Activated CD4-positive, alpha-beta T cell treated with anti-CD3 and anti-CD28 coated beads for 1 hour (primary cell): ENCODE data around the gene TUB.

ENCODE experiments used
- DNase-seq: peaks from one replicate; pipeline ENCODE4 v3.0.0-alpha.2; 2020

The TUB gene

DNA sequence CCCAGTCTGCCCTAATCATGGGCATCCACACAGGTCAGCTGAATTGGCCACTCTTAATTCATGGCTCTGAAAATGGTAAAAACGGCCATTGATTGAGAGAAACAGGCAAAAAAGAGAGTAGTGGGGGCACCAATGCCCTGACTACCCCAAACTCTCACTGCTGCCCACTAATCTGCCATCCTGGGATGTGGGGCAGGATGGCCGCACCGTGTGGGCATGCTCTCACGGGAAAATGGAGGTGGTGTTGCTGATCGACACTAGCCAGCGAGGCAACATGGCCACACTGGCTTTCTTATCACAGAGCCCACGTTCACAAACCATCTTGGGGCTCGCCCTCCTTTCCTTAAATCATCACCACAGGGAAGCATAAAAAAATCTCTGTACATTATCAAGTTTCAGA lies 11.2 kb upstream of the TUB start:
- no peak for DNase-seq

DNA sequence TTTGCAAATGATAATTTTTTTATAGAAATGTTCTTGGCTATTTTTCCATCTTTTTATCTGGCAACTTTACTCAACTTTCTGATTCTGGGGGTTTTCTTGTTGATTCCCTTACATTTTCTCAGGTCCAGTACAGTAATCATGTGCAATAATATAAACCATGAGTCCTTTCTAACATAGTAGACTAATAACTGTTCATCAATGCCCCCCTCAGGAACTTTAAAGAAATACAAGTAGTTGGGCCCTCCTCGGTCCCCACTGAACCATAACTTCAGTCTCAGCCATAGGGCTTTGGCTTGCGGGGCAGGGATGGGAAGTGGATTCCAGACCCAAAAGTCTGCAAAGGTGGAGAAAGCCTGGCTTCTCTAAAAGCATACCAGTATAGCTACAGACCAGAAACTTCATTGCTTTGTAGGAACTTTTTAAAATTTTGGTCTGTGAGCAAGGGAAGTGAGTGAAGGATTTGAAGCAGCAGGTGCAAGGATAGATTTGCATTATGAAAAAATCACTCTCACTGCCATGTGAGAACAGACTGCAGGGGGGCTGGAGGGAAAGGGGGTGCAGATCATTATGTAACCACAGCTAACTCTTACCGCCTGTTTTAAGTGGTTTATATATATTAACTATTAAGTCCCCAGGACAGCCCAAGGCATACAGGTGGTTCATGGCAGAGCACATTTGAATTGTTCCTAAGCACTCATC lies 10.4 kb upstream of the TUB start:
- no peak for DNase-seq

DNA sequence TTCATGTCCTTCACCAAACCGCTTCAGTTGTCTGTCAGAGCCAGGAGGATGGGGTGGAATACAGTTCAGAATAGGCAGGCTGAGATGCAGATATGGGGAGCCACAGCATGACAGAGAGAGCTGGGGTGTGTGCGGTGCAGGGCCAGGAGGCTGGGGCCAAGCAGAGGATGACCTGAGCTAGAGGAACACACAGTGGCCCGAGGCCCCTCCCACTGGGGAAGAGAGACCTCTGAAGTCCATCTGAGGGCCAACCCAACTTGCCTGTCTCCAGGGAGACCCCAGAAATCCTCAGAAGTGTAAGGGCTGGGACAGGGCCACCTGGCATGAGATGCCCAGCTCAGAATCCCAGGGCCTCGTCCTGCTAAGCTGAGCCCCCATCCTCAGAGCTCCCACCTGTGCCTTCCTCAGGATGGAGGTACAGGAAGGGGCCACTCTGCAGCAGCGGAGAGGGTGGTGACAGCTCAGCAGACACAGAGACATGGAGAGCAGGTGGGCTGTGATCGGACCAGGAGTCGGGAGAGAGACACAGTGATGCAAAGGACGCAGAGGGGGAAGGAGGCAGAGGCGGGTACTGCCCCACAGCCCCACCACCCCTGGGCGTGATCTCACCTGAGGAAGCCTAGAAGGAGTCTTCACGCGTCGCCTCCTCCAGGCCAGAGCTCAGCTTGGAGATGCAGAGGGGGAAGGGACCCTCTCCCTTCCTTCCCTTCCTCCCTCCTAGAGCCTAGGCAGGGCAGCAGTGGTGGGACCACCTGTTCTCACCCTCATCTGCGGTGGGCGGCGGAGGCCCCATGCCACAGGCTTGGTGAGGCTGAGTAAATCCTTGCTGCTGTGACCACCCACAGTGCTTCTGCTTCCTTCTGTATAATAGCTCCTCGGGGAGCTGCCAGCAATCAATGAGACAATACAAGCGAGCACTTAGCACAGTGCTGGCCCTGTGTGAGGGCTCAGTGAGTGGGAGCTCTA lies 9.1 kb upstream of the TUB start:
- DNase-seq, result no peak

DNA sequence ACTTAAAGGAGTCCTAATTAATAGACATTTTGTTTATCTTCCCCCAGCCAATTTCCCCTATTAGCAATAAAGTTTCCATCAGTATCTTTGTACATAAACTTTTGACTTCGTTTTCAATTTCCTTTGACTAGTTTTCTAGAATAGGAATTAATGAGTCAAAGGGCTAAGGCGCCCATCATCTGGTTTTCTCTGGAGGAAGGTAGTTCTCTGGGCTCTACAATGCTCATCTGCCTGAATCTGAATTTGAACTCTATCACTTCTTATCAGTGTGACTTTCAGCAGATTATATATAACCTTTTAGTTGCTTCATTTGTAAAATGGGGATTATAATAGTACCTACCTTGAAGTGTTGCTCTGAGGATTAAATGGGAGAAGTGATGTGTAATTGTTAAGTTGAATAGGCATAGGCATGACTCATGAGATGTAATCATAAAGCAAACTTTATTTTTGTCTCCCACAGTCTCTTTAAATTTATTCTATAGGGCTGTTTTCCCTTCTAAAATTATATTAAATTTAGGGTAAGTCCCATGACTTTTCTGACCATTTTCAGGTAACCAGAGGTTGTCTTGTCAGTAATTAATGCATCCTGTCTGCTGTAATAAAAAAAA lies 5.8 kb upstream of the TUB start:
- DNase-seq, result no peak

DNA sequence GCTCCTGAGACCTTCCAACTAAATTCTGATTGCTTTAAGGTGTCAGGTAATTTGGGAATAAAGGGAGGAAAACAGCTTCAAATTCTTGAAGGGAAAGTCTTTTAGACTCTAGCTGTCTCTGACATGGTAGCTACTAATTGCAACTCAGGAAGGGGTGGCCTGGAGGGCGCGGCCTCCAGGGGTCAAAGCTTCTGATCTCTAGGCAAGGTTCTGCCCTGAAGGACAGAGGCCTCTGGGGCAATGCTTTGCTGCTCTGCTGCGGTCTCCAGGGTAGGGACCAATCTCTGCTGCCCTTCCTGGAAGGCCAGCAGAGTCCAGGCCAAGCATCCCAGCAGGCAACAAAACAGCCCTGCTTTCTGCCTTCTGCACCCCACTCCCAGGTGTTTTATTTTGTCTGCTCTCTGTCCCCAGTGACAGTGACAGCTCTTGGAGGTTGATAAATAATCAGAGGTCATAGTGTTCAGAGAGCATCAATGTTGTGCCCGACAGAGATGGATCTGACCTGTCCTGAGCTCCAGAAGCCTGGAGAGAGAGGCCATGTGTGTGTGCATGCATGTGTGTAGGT lies 1.8 kb upstream of the TUB start:
- no peak for DNase-seq

DNA sequence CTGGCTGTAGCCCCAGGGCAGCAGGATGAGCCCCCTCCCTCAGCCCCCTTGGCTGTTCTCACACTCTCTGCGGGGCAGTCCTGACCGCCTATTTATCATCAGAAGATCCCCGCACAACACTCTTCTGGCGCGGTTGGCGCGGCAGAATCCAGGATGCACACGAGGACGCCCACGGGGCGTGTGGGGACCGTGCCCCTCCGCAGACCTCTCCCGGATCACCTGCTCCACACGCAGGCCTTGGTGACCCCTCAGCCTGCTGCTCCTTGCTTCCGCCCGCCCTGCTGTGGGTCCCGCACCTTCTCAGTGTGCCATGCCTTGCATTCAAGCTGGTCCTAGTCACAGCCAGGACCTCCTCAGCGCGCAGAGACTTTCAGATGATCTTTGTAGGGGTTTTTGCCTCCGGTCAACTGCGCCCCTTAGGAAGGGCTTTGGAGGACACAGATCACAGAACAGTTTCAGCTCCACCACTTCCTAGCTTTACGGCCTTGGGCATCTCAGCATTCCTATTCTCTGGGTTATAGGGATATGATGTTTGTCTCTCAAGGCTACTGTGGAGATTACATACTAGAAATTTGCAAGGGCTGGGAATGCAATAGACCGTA lies 841 bp upstream of the TUB start:
- DNase-seq, result no peak

DNA sequence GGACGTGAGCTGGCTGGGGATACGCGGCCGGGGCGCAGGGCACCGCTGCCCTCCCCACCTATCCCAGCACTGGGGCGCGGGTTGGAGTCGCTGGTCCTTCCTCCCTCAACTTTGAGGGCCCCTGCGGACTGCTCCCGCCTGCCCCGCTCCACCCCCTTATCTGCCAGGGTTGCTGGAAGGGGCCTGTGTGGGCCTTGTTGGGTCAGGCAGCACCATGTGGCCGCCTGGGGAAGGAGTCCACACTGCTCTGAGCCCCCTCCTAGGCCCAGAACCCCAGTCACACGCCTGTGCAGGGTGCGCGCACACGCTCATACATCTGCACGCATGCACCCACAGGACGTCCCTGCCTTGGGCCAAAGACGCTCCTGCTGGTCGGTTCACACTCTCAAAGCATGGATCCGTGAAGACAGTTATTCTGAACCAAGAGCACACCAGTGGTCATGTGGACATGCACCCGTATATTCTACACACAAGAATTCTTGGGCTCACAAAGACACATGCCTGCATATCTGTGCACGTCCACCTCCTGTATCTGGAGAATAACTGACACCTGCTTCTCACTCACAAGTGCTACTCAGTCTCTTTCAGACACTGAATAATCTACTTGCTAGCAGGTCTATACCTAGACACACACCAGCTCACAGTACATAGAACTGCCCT lies 710 bp downstream of the TUB start:
- no peak for DNase-seq

DNA sequence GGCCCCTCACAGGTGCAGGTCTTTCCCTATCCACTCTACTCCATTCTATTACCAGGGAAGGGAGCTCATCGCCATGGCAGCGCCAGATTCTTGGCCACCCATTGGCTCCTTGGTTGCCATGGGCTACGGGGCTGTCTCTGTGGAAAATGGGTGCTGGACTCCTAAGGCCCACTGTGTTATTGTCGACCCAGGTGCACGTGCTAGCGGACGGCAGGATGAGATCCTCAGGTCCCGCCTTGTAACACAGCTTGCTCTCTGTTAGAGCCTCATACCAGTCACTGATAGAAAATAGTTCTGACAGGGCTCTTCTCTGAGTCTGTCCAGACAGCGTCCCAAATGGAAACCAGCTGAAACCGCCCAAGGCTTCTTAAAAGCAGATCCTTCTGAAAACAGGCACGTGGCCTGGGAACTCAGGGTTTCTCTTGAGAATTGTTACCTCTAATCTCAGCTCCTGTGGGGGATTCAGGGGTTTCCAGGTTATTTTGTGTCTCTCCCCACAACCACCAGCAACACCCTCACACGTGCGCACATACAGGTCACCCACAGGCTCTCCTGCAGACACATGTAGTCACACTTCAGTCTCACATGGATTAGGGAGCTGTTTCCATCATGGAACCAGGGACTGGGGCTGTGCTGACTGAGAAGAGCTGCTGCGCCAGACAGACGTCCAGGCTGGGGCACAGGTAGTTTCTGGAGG lies 1.5 kb downstream of the TUB start:
- DNase-seq, result no peak

DNA sequence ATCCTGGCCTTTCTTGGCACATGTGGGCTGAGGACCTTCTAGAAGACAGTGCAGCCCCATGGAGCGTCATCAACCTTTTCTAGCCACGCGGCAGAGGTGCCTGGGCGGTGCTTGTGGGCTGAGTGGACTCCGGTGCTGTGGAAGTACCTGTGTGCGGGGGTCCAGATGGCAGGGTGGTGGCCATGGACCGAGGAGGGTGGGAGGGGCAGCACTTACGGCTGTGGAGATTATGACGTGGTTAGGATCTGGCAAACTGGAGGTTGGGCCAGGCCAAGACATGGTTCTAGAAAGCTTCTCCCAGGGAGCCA lies 2.0 kb downstream of the TUB start:
- no peak for DNase-seq

DNA sequence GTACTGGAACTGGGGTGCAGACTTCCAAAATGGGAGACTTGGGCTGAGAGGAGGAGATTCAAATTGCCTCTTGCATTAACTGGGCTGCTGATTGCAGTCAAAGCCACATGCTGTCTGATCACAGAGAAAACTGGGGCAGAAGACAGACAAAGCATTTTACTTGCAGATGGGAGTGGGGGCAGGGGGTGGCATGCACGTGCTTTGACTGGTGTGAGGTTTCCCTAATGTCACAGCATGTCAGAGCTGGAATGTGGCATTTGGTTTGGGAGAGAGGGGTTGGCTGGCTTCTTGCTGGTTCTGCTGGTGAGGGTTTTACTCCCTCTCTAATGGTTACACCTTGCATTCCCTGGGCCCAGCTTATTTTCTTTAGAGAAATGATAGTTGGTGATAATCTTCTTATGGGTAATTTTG lies 2.9 kb downstream of the TUB start:
- no peak for DNase-seq

DNA sequence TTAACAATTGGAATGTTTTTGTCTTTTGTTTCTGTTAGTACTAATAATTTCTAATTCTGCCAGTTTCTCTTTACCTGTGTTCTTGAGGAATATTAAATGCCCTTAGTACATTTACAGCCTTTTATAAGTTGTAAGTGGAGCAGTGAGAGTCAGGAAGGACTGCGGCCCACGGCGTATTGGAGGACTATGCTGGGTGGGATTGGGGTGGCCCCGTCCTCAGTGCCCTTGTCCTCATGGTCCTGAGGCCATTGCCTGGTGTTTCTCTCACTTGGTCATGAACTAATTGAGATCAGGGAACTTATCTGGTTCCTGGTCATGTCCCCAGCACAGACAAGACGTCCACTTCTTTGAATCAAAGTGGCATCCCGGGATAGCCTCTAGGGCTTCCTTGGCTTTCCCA lies 3.3 kb downstream of the TUB start:
- DNase-seq, result no peak

DNA sequence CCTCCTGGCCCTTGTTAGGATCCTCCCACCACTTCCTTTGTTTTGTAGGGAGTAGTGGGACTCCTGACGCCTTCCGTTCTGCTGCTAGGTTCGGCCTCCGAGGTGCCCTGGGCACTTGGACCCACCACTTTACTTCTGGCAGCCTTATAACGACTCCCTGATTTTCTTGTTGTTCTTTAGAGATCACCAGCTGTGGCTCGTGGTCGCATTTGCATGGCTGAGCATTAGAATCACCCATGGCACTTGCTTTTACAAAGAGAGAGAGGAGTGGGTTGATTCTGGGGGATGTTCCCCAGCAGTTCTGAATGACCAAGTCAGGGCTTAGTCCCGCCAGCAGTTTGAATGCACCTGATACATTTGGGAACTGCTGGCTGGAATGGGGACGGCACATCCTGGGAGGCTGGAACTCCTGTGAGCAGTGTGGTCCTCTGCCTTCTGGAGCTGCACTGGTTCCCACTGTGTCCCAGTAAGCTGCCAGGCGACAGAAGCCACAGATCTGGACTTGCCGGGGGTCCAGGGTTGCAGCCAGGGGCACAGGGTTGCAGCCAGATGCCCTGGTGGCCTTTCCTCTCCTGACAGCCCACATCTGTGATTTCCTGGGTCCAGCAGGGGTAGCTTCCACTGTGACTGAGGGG lies 4.1 kb downstream of the TUB start:
- no peak for DNase-seq

DNA sequence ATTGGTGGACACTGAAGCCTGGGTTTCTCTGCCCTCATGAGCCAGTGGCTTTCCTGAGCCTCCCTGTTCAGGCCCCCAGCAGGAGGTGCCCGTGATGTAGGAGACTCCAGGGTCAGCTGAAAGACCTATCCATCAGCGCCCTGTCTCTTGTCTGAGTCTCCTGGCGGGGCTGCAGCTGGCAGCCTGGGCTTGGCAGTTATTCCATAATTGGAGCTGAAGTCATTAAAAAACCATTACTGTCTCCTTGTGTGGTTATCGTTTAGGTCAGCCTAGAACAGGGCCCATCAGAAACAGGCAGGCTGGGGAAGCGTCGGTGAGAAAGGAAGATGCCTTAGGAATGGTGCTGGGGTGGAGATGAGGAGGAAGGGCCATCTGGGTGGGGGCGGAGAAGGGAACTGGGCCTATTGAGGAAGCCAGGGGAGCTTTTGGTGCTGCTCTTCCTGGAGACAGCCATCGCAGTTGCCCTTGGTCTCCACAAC lies 5.0 kb downstream of the TUB start:
- DNase-seq, result no peak

DNA sequence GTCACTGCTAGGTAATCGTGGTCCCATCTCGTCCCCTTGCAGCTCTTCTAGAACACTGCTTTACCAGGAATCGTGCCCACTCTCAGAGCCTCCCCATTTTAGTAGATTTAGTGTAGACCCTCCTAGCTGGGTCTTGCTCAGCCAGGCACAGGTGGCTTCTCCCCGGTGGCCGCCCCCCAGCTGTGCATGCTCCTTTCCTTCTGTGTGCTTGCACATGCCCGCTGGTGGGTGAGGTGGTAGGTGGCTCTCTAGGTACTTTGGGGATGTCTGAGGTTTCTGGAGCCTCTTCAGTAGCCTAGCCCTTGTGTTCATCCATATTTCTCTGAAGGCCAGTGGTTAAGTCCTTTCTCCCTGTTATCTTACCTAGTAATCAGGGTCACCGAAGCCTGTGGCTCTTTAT lies 5.6 kb downstream of the TUB start:
- no peak for DNase-seq

DNA sequence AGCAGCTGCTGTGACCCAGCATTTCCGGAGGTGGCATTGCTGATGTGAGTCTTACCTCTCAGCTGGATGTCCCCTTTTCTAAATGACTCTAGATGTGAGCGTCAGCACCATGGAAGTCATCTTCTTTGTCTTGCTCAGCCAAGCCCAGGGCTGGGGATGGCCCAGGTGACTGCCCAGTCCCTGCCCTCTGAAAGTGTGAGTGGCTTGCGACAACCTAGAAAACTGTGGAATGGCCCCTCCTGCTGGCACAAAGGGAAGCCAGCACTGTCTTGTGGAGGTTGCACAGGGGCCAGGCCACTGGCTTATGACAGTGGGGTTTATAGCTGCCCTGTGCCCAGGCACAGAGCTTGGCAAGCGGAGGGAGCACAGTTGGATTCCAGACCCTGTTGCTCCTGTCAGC lies 6.2 kb downstream of the TUB start:
- no peak for DNase-seq

DNA sequence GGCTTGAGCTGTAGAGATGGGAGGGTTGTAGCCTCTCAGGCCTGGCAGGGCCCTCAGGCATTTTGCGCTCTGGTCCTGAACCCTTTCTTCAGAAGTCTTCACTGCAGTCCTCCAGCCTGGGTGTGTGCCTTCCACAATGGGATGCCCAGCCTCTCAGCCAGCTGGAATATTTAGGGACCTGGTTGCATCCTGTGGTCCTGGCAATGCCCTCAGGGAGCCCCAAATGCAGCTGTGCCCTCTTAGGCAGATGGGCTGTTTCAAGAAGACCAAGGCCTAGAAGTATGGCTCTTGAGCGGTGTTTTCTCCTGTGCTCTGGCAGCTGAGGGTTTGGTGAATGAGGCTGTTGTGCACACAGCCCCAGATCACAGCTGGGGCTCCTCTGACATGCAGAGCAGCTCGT lies 6.7 kb downstream of the TUB start:
- DNase-seq, result no peak

DNA sequence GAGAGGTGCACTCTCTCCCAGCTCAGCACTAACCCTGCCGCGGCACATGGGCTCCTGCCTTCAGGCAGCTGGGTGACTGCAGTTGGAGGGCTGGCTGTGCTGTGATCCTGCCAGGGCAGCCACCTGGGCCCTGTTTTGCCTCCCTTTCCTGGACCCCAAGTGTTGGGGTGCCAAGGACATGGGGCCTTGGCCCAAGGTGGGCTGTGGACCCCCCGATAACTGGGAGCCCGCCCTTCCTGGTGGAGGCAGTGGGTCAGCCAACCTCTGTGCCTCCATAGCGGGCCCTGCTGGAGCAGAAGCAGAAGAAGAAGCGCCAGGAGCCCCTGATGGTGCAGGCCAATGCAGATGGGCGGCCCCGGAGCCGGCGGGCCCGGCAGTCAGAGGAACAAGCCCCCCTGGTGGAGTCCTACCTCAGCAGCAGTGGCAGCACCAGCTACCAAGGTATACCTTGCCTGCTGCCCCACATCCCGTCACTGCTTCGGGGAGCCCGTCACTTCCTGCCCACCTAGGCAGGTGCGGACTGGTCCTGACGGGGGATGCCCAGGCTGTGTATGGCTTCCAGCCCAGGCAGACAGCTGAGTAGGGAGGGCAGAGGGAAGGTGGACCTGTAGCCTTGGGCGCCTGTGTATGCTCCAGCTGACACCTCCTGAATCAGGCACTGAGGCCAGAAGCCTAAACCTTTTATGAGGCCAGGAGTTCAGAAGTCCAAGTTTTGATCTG lies 8.9 kb downstream of the TUB start:
- no peak for DNase-seq

DNA sequence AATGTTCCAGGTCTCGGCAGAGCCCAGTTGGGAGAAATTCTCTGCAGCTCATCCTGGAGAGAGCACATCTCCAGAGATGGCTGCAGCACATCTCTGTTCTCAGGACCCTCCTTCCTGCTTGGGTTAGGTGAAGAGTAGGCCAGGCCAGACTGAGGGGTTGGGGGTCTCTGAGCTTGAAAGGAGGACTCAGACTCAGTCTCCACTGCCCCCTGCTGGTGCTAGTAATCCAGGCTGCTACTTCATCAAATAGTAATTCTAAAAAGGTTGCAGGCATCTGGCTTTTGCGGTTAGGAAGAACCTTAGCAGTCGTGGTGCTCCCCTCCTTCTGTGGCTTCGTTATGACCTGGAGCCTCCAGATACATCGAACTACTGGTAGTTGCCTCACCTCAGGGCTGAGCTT lies 9.7 kb downstream of the TUB start:
- DNase-seq, result no peak

DNA sequence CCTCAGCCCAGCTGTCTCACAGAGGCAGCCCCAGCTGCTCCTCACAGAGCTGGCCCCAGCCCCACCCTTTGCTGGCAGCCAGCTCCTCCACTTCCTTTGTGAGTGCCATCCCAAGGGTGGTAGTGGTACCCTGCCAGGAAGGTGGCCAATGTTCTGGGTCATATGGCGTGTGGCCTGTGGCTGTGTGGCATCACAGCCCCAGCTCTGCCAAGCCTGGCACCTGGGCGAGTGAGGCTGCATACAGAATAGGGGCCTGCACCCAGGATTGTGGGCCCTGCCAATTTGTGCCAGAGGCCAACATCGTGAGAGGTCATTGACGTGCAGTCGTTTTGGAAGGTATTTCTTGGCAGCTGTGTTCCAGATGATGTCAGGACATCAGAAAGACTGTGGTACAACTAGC lies 10.7 kb downstream of the TUB start:
- no peak for DNase-seq

DNA sequence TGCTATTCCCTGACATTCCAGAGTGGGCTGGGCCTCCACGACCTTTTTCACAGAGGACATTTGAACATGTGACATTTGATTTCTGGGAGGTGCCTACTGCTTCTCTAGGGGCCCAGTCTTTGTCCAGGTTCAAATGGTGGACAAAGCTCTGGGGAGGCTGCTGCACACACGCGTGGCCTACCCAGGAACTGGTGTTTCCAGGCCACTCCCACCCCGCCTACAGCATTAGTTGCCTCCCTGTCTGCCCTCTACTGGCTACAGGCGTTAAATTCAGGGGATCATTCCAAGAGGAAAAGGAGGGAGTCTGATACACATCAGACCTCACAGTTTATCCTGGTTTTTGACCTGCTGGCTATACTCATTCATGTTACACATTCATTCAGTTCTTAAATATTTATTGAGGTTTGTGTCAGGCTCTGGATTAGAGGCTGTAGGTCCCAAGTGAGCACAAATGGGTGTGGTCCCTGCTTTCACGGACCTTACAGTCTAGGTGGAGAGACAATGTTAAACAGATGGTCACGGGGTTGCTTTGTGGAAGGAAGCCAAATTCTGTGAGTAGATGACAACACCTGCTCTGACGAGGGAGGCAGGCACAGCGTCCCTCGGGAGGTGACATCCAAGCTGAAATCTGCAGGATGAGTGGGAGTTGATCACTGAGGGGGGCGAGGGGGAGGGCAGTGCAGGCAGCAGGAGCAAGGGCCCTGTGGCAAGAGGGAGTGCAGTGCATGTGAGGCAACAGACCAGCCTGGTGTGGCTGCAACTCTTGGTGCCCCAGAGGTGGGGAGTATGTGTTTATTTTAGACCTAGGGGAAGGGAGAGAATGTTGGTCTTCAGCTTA lies 11.8 kb downstream of the TUB start:
- DNase-seq, result no peak
